ENCODE results near the gene SRM.
A peak's percentile ranks its signal among the peaks of the same experiment; 100 is the strongest.
"Not testable (repeated sequence)": the region's sequence is repeated elsewhere in the genome, so short reads cannot be mapped to it uniquely, and the experiment has no call there.

SRM gene

DNA sequence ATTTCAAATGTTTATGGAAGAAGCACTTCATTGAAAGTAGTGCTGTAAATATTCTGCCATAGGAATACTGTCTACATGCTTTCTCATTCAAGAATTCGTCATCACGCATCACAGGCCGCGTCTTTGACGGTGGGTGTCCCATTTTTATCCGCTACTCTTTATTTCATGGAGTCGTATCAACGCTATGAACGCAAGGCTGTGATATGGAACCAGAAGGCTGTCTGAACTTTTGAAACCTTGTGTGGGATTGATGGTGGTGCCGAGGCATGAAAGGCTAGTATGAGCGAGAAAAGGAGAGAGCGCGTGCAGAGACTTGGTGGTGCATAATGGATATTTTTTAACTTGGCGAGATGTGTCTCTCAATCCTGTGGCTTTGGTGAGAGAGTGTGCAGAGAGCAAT lies 36.6 kb downstream of the SRM start:
- no peak for DNase-seq (ENCODE audit: low read depth in 1 of 2, low spot score in 1 of 2)

DNA sequence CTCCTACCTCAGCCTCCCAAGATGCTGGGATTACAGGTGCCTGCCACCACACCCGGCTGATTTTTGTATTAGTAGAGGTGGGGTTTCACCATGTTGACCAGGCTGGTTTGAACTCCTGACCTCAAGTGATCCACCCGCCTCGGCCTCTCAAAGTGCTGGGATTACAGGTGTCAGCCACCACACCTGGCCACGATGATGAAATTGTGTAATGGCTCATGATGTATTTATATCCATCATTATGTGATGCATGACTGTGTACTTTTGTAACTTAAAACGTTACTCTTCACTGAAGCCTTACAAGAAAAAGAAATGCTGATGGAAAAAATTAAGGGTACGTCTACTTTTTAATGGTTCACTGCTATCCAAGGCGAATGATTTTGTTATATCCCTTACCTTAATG lies 39.8 kb downstream of the SRM start:
- no peak for DNase-seq (ENCODE audit: low read depth in 1 of 2, low spot score in 1 of 2)

- DNase-seq (ENCODE audit: low read depth in 1 of 2, low spot score in 1 of 2) = not testable (repeated sequence)
Measured at GRCh38 chr1:11019358-11019757, 40.5 kb downstream of the SRM start.

GRCh38 chr1:11013160-11013531 lies 46.7 kb downstream of the SRM start:
- no peak for DNase-seq (ENCODE audit: low read depth in 1 of 2, low spot score in 1 of 2)

DNA sequence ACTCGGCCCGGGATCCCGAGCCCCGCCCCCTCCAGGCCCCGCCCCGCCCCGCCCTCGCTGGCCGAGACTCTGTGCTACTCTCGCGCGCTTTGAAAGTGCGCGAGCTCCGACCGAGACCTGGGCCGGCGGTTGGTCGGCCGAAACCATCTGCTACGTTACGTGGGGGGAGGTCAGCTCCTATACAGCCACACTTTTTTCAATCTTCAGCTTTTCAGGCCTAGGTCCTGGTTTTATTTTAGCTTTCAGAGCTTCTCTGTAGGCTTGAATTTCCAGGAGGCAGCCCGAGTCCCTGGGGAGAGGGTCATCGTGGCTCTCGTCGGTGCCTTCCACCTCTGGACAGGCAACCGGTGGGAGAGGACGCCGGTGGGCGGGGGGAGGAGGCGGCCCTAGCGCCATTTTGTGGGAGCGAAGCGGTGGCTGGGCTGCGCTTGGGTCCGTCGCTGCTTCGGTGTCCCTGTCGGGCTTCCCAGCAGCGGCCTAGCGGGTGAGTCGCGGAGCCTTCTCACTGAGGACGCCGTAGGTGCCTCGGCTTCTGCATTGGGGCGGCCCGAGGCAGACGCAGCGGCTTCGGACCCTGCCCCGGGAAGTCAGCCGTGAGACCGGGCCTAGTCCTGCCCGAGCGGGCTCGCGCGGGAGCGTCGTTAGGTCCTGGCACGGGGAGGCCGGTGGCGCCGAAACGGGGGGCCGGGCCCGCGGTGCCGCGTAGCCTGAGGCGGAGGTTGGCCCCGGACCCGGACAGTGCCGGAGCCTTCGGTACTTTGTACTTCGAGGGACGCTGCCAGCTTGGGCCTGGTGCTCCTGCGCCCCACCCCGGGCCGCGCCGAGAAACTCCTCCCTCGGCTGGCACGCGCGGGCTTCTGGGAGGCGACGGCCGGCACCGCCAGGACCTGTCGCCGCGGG lies 47.3 kb downstream of the SRM start, which contains the start of gene TARDBP:
TARDBP (plus strand) TSS at position 395 of the 900 bp plus-strand sequence. CDS start 1,074 bp downstream, outside the sequence.
- peak; percentile 84 to 87 for DNase-seq (ENCODE audit: low read depth in 1 of 2, low spot score in 1 of 2)
